SK-N-SH (cell line): ENCODE measurements around the gene CCDC24. TPM values are rescaled to one million over a fixed set of nuclear protein-coding genes. Genes with fewer than 3 reads are reported as not detected.

Source experiments
- CTCF ChIA-PET: fragments of 300-600, 350-600 bp; formaldehyde crosslinking; extraction: SDS; loops from one replicate; lab custom pipeline; 2021; lab: Yijun Ruan, JAX
- POLR2A ChIA-PET: fragments of 350-600 bp; sonication (Branson Sonifier 250); formaldehyde crosslinking; extraction: SDS; loops from one replicate; lab custom pipeline; 2020; ENCODE audit warnings: antibody characterized with exemption, inconsistent platforms; lab: Yijun Ruan, JAX
- DNase-seq: peaks from one replicate; pipeline ENCODE4 v3.0.0; 2012
- H2AFZ ChIP-seq: fragments of 200-600 bp; sonication (generic); 2 replicates; pipeline ENCODE4 v1.8.1; 2016; ENCODE audit warnings: antibody characterized with exemption, mild to moderate bottlenecking, low read depth
- H3F3A ChIP-seq: fragments of 200-600 bp; sonication (generic); replicated peaks from 2 replicates; pipeline ENCODE3; 2016; ENCODE audit warnings: antibody characterized with exemption, mild to moderate bottlenecking; ENCODE audit not compliant: insufficient read depth
- H3K27ac ChIP-seq, 2 experiments: fragments of 200-500 bp in 1 of 2; fragments of 200-600 bp in 1 of 2; sonication (Bioruptor generic) in 1 of 2; sonication (generic), shearing (Covaris generic) in 1 of 2; 2 replicates each; pipeline versions ENCODE4 v1.5.1 to v1.6.1; 2014 to 2016; ENCODE audit warnings: low read depth in 2 of 2, inconsistent platforms in 1 of 2, low read length in 1 of 2, mild to moderate bottlenecking in 1 of 2, mixed read lengths in 1 of 2
- H3K27me3 ChIP-seq: fragments of 200-600 bp; sonication (generic), shearing (Covaris generic); 2 replicates; pipeline ENCODE4 v1.6.1; 2016; ENCODE audit warnings: mixed run types; ENCODE audit not compliant: insufficient read depth
- H3K36me3 ChIP-seq, 2 experiments: fragments of 200-500 bp in 1 of 2; fragments of 200-600 bp in 1 of 2; sonication (Bioruptor generic) in 1 of 2; sonication (generic) in 1 of 2; replicated peaks in 1 of 2; 2 replicates each; pipeline versions ENCODE3 to v1.5.1; 2014 to 2016; ENCODE audit warnings: low read length in 1 of 2, mild to moderate bottlenecking in 1 of 2; ENCODE audit not compliant: insufficient read depth in 2 of 2, control insufficient read depth in 1 of 2
- H3K4me1 ChIP-seq, 2 experiments: fragments of 200-500 bp in 1 of 2; fragments of 200-600 bp in 1 of 2; sonication (Bioruptor generic) in 1 of 2; sonication (generic), shearing (Covaris generic) in 1 of 2; 2 replicates each; pipeline versions ENCODE4 v1.5.1 to v1.6.1; 2014 to 2016; ENCODE audit warnings: low read depth in 1 of 2, low read length in 1 of 2, mixed run types in 1 of 2; ENCODE audit not compliant: insufficient read depth in 2 of 2, control insufficient read depth in 1 of 2
- H3K4me2 ChIP-seq: fragments of 200-600 bp; sonication (generic), shearing (Covaris generic); 2 replicates; pipeline ENCODE4 v1.6.1; 2017; ENCODE audit warnings: mixed run types
- H3K4me3 ChIP-seq, 2 experiments: fragments of 200-500 bp in 1 of 2; fragments of 200-600 bp in 1 of 2; sonication (Bioruptor generic) in 1 of 2; sonication (generic), shearing (Covaris generic) in 1 of 2; 2 replicates each; pipeline versions ENCODE4 v1.5.1 to v1.8.1; 2014 to 2016; ENCODE audit warnings: low read depth in 2 of 2, inconsistent platforms in 1 of 2, low read length in 1 of 2, mild to moderate bottlenecking in 1 of 2, mixed read lengths in 1 of 2, moderate library complexity in 1 of 2
- H3K79me2 ChIP-seq: fragments of 200-600 bp; sonication (generic); 2 replicates; pipeline ENCODE4 v1.8.1; 2017; ENCODE audit warnings: mild to moderate bottlenecking; ENCODE audit not compliant: insufficient read depth
- H3K9ac ChIP-seq: fragments of 200-600 bp; sonication (generic); 2 replicates; pipeline ENCODE4 v1.6.1; 2017; ENCODE audit warnings: mixed run types
- H3K9me2 ChIP-seq: fragments of 200-600 bp; sonication (generic); 2 replicates; pipeline ENCODE4 v1.6.1; 2017; ENCODE audit warnings: mixed run types
- H3K9me3 ChIP-seq: fragments of 200-600 bp; sonication (generic); 2 replicates; pipeline ENCODE4 v1.6.1; 2017; ENCODE audit warnings: mixed run types, mild to moderate bottlenecking, moderate library complexity
- H4K20me1 ChIP-seq: fragments of 200-600 bp; sonication (generic); 2 replicates; pipeline ENCODE4 v1.6.1; 2017; ENCODE audit warnings: mild to moderate bottlenecking, mixed run types; ENCODE audit not compliant: insufficient read depth
- CHD2 ChIP-seq: fragments of 150-350 bp; IDR thresholded peaks from 2 replicates; pipeline ENCODE4 v1.6.1; 2018; ENCODE audit warnings: low read length; ENCODE audit not compliant: partially characterized antibody
- ELF1 ChIP-seq: IDR thresholded peaks from 2 replicates; pipeline ENCODE4 v1.4.0; 2012
- EP300 ChIP-seq, 2 experiments: IDR thresholded peaks; 2 replicates each; pipeline versions ENCODE4 v1.4.0 to v1.6.1; 2012; ENCODE audit warnings: borderline replicate concordance in 1 of 2, low read depth in 1 of 2, low read length in 1 of 2
- EZH2phosphoT487 ChIP-seq: fragments of 200-600 bp; sonication (generic); IDR thresholded peaks from 2 replicates; pipeline ENCODE4 v1.6.1; 2017; ENCODE audit warnings: low read depth, mixed run types, mild to moderate bottlenecking, antibody characterized with exemption, moderate library complexity, borderline replicate concordance
- FOSL2 ChIP-seq: IDR thresholded peaks from 2 replicates; pipeline ENCODE4 v1.4.0; 2012; ENCODE audit warnings: low read depth, mild to moderate bottlenecking, moderate library complexity, borderline replicate concordance
- FOXJ3 ChIP-seq: sonication (generic); formaldehyde crosslinking; IDR thresholded peaks from 2 replicates; pipeline ENCODE4 v1.5.1; 2020; ENCODE audit warnings: mild to moderate bottlenecking, missing genetic modification reagents
- FOXM1 ChIP-seq: IDR thresholded peaks from 2 replicates; pipeline ENCODE4 v1.4.0; 2012; ENCODE audit warnings: low read depth, mild to moderate bottlenecking
- GABPA ChIP-seq: IDR thresholded peaks from 2 replicates; pipeline ENCODE4 v1.4.0; 2012; ENCODE audit warnings: low read depth, mild to moderate bottlenecking
- IRF3 ChIP-seq: fragments of 150-350 bp; IDR thresholded peaks from 2 replicates; pipeline ENCODE4 v1.6.1; 2016; ENCODE audit warnings: mild to moderate bottlenecking, low read depth, low read length
- JUND ChIP-seq: IDR thresholded peaks from 2 replicates; pipeline ENCODE4 v1.4.0; 2012
- MEF2A ChIP-seq: IDR thresholded peaks from 2 replicates; pipeline ENCODE4 v1.4.0; 2012; ENCODE audit warnings: low read depth, borderline replicate concordance
- MXI1 ChIP-seq: IDR thresholded peaks from 2 replicates; pipeline ENCODE4 v1.6.1; 2012; ENCODE audit warnings: mild to moderate bottlenecking, low read depth, low read length, improper control_type of control experiment
- NFIC ChIP-seq: IDR thresholded peaks from 2 replicates; pipeline ENCODE4 v1.4.0; 2012; ENCODE audit warnings: borderline replicate concordance
- NRF1 ChIP-seq: IDR thresholded peaks from 2 replicates; pipeline ENCODE4 v1.6.1; 2012; ENCODE audit warnings: low read depth, mild to moderate bottlenecking, low read length
- PBX3 ChIP-seq: IDR thresholded peaks from 2 replicates; pipeline ENCODE4; 2012
- POLR2AphosphoS5 ChIP-seq: IDR thresholded peaks from 2 replicates; pipeline ENCODE4 v1.6.1; 2012; ENCODE audit warnings: low read depth, low read length
- RCOR1 ChIP-seq: fragments of 150-350 bp; IDR thresholded peaks from 2 replicates; pipeline ENCODE4 v1.6.1; 2017; ENCODE audit warnings: antibody characterized with exemption, low read length
- RFX5 ChIP-seq: IDR thresholded peaks from 2 replicates; pipeline ENCODE4 v1.6.1; 2012; ENCODE audit warnings: mild to moderate bottlenecking, improper control_type of control experiment, low read length
- RXRA ChIP-seq: IDR thresholded peaks from 2 replicates; pipeline ENCODE4 v1.4.0; 2012; ENCODE audit warnings: low read depth, mild to moderate bottlenecking, borderline replicate concordance
- SIN3A ChIP-seq: IDR thresholded peaks from 2 replicates; pipeline ENCODE4 v1.6.1; 2012; ENCODE audit warnings: low read depth, mild to moderate bottlenecking, low read length, moderate library complexity, borderline replicate concordance
- TAF1 ChIP-seq: IDR thresholded peaks from 2 replicates; pipeline ENCODE4 v1.6.1; 2012; ENCODE audit warnings: low read depth, mild to moderate bottlenecking, low read length, moderate library complexity, borderline replicate concordance
- TCF12 ChIP-seq: IDR thresholded peaks from 2 replicates; pipeline ENCODE4 v1.4.0; 2012
- TEAD4 ChIP-seq: IDR thresholded peaks from 2 replicates; pipeline ENCODE4 v1.4.0; 2012; ENCODE audit warnings: mild to moderate bottlenecking, borderline replicate concordance; ENCODE audit not compliant: insufficient read depth
- USF2 ChIP-seq: fragments of 150-350 bp; IDR thresholded peaks from 2 replicates; pipeline ENCODE4 v1.6.1; 2017; ENCODE audit warnings: antibody characterized with exemption, low read length, low read depth, borderline replicate concordance
- YY1 ChIP-seq: IDR thresholded peaks from 2 replicates; pipeline ENCODE4 v1.4.0; 2012; ENCODE audit warnings: low read depth, mild to moderate bottlenecking
- WGBS: methylation state at CpG from one replicate; pipeline ENCODE4 v1.1.6; 2017; ENCODE audit warnings: low lambda C conversion rate; 5-methylcytosine and 5-hydroxymethylcytosine counted together
- polyA plus RNA-seq, 3 experiments: library from polyadenylated mRNA; depleted of rRNA; stranded (reverse); fragments of >200 nt; gene quantifications; 2 replicates each; pipeline ENCODE4 v1.2.3, GENCODE V29; 2012
- TF ChIP-seq, protein P1 (sequence below): IDR thresholded peaks from 2 replicates; pipeline ENCODE4 v1.4.0; 2012; ENCODE audit warnings: low read depth, borderline replicate concordance
- TF ChIP-seq, protein P2 (sequence below): IDR thresholded peaks from 2 replicates; pipeline ENCODE4 v1.4.0; 2012; ENCODE audit warnings: low read depth, borderline replicate concordance
- TF ChIP-seq, protein P3 (sequence below): IDR thresholded peaks from 2 replicates; pipeline ENCODE4 v1.4.0; 2012; ENCODE audit warnings: low read depth

The CCDC24 gene
- polyA plus RNA-seq, 1 of the 3 experiments (the other 2 are of a cell fraction): 7.5 TPM

- WGBS: 5% methylated on average over 14 of the region's 75 CpGs
- H3K9ac ChIP-seq: peak overlapping the region; percentile 85
- POLR2A ChIA-PET: interaction anchor here (0.6 to 1.0 kb wide), 3 partner anchors 18 to 84 kb away, joined by 3 to 4 read pairs (median 3); no protein-coding TSS in a partner anchor
- TF ChIP-seq RXRA (no peak), JUND (no peak), YY1 (no peak), TEAD4 (no peak), IRF3 (no peak), NRF1 (no peak), RFX5 (no peak), EZH2phosphoT487 (no peak), EP300 (IDR thresholded peaks at IDR 0.05; ENCODE audit: borderline replicate concordance in 1 of 2, low read depth in 1 of 2, low read length in 1 of 2) (no peak), PBX3 (peak; percentile 45), FOXM1 (no peak), TAF1 (no peak), CHD2 (peak; percentile 68), RCOR1 (no peak), USF2 (no peak), MXI1 (peak; percentile 89), NFIC (no peak), FOSL2 (no peak), TCF12 (peak; percentile 14; the same call in 1 of the 2 replicates), FOXJ3 (CRISPR knock-in tag) (no peak), SIN3A (peak; percentile 80; the same call in 1 of the 2 replicates), MEF2A (no peak), GABPA (peak; percentile 31; the same call in 1 of the 2 replicates), POLR2AphosphoS5 (peak; percentile 26), ELF1 (peak; percentile 43; the same call in 1 of the 2 replicates)
- TF ChIP-seq, protein P1, sequence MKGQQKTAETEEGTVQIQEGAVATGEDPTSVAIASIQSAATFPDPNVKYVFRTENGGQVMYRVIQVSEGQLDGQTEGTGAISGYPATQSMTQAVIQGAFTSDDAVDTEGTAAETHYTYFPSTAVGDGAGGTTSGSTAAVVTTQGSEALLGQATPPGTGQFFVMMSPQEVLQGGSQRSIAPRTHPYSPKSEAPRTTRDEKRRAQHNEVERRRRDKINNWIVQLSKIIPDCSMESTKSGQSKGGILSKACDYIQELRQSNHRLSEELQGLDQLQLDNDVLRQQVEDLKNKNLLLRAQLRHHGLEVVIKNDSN: no peak
- TF ChIP-seq, protein P2, sequence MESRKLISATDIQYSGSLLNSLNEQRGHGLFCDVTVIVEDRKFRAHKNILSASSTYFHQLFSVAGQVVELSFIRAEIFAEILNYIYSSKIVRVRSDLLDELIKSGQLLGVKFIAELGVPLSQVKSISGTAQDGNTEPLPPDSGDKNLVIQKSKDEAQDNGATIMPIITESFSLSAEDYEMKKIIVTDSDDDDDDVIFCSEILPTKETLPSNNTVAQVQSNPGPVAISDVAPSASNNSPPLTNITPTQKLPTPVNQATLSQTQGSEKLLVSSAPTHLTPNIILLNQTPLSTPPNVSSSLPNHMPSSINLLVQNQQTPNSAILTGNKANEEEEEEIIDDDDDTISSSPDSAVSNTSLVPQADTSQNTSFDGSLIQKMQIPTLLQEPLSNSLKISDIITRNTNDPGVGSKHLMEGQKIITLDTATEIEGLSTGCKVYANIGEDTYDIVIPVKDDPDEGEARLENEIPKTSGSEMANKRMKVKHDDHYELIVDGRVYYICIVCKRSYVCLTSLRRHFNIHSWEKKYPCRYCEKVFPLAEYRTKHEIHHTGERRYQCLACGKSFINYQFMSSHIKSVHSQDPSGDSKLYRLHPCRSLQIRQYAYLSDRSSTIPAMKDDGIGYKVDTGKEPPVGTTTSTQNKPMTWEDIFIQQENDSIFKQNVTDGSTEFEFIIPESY: no peak
- TF ChIP-seq, protein P3, sequence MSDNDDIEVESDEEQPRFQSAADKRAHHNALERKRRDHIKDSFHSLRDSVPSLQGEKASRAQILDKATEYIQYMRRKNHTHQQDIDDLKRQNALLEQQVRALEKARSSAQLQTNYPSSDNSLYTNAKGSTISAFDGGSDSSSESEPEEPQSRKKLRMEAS: peak; percentile 95
Measured at GRCh38 chr1:44029911-44030604, 38.7 kb downstream of the CCDC24 start.

More at GRCh38 chr1:44029911-44030604, 38.7 kb downstream of the CCDC24 start:
- H3K36me3 ChIP-seq: no peaks in the 10 kb centered on the region
- peaks cover 11 to 25% of the 10 kb centered on the region in 2 experiments; a peak in 2 of 4 replicates for H3K4me1 ChIP-seq
- H2AFZ ChIP-seq: peak overlapping the region; percentile 94
- no peaks in the 10 kb centered on the region for H3K27me3 ChIP-seq
- peak; percentile 88 for DNase-seq
- no peaks in the 10 kb centered on the region for H3K79me2 ChIP-seq
- peak overlapping the region; percentile 82 to 93 for H3K4me3 ChIP-seq
- CTCF ChIA-PET: interaction anchor here (0.8 to 25.6 kb wide), 9 partner anchors 10 to 267 kb away, joined by 3 to 598 read pairs (median 8); partner anchors contain the start of gene CCDC24
- peaks cover 3% of the 10 kb centered on the region for H3F3A ChIP-seq
- peak overlapping the region; percentile 99 for H3K4me2 ChIP-seq
- H3K9me2 ChIP-seq: no peaks in the 10 kb centered on the region
- H4K20me1 ChIP-seq: no peaks in the 10 kb centered on the region
- H3K27ac ChIP-seq: peak overlapping the region; percentile 74 to 87
- no peaks in the 10 kb centered on the region for H3K9me3 ChIP-seq
